Islet of Langerhans (tissue), 1 donor: ENCODE results near the gene CFAP100.
A peak's percentile ranks its signal among the peaks of the same experiment; 100 is the strongest.

Experiments
- FAIRE-seq: peaks from one replicate; lab custom pipeline; 2011; peaks lifted over from hg19 to GRCh38; lab: Jason Lieb, UNC

The CFAP100 gene

GRCh38 chr3:126442094-126442855 lies 47.6 kb downstream of the CFAP100 start:
- no peak for FAIRE-seq

GRCh38 chr3:126442856-126443242 lies 48.1 kb downstream of the CFAP100 start:
- no peak for FAIRE-seq

- FAIRE-seq, result no peak
These were observed 50.8 kb downstream of the CFAP100 start for GRCh38 chr3:126445506-126445905.

- no peak for FAIRE-seq
These were observed 51.6 kb downstream of the CFAP100 start for GRCh38 chr3:126446301-126446700.

GRCh38 chr3:126446791-126447190 lies 52.1 kb downstream of the CFAP100 start:
- FAIRE-seq, result no peak

GRCh38 chr3:126447456-126448106 lies 52.9 kb downstream of the CFAP100 start:
- no peak for FAIRE-seq

- FAIRE-seq, result no peak
These were observed 53.6 kb downstream of the CFAP100 start for GRCh38 chr3:126448136-126448892.

- FAIRE-seq, result no peak
These were observed 54.1 kb downstream of the CFAP100 start for GRCh38 chr3:126448893-126449180.

GRCh38 chr3:126449621-126450051 lies 54.9 kb downstream of the CFAP100 start:
- FAIRE-seq, result no peak

- FAIRE-seq, result no peak
These were observed 55.5 kb downstream of the CFAP100 start for GRCh38 chr3:126450219-126450618.

- FAIRE-seq, result no peak
These were observed 56.0 kb downstream of the CFAP100 start for GRCh38 chr3:126450744-126451143.

- no peak for FAIRE-seq
These were observed 56.8 kb downstream of the CFAP100 start for GRCh38 chr3:126451511-126451910.

GRCh38 chr3:126452213-126452612 lies 57.5 kb downstream of the CFAP100 start:
- no peak for FAIRE-seq

GRCh38 chr3:126454025-126454424 lies 59.3 kb downstream of the CFAP100 start:
- peak; percentile 73 for FAIRE-seq

GRCh38 chr3:126454437-126455198 lies 59.9 kb downstream of the CFAP100 start:
- no peak for FAIRE-seq

- no peak for FAIRE-seq
These were observed 61.5 kb downstream of the CFAP100 start for GRCh38 chr3:126456211-126456610.

GRCh38 chr3:126456766-126457388 lies 62.2 kb downstream of the CFAP100 start:
- no peak for FAIRE-seq

GRCh38 chr3:126459111-126459762 lies 64.5 kb downstream of the CFAP100 start:
- no peak for FAIRE-seq

- FAIRE-seq, result no peak
These were observed 65.0 kb downstream of the CFAP100 start for GRCh38 chr3:126459763-126460127.

- FAIRE-seq, result no peak
These were observed 65.7 kb downstream of the CFAP100 start for GRCh38 chr3:126460381-126460780.

GRCh38 chr3:126461450-126462070 lies 66.9 kb downstream of the CFAP100 start:
- no peak for FAIRE-seq
